WERI-Rb-1 (cell line): Measurements from ENCODE around the gene CELA3A.
"Not testable (repeated sequence)": the region's sequence is repeated elsewhere in the genome, so short reads cannot be mapped to it uniquely, and the experiment has no call there.

Experiments
- DNase-seq: peaks from one replicate; pipeline ENCODE4 v3.0.0-alpha.2; 2020
- H3K27ac ChIP-seq: fragments of 250-450 bp; sonication (Bioruptor Pico); 2 replicates; pipeline ENCODE4 v1.5.1; 2020; ENCODE audit warnings: mild to moderate bottlenecking, moderate library complexity
- H3K27me3 ChIP-seq: fragments of 250-450 bp; sonication (Bioruptor Pico); 2 replicates; pipeline ENCODE4 v1.5.1; 2021; ENCODE audit warnings: mild to moderate bottlenecking, low read depth, moderate library complexity; ENCODE audit not compliant: insufficient read depth, severe bottlenecking
- H3K36me3 ChIP-seq: fragments of 250-450 bp; sonication (Bioruptor Pico); 2 replicates; pipeline ENCODE4 v1.5.1; 2020; ENCODE audit warnings: mild to moderate bottlenecking, moderate library complexity
- H3K4me3 ChIP-seq: 2 replicates; pipeline ENCODE4 v1.5.1; 2011; ENCODE audit warnings: low read depth, mild to moderate bottlenecking, control low read depth, low read length
- H3K9me3 ChIP-seq: fragments of 250-450 bp; sonication (Bioruptor Pico); 2 replicates; pipeline ENCODE4 v1.5.1; 2021; ENCODE audit warnings: mild to moderate bottlenecking, moderate library complexity; ENCODE audit not compliant: severe bottlenecking
- TF ChIP-seq, protein P1 (sequence below): IDR thresholded peaks from 2 replicates; pipeline ENCODE4 v1.5.1; 2011; ENCODE audit warnings: low read depth, mild to moderate bottlenecking, control low read depth, inconsistent platforms, low read length

Gene CELA3A

DNA sequence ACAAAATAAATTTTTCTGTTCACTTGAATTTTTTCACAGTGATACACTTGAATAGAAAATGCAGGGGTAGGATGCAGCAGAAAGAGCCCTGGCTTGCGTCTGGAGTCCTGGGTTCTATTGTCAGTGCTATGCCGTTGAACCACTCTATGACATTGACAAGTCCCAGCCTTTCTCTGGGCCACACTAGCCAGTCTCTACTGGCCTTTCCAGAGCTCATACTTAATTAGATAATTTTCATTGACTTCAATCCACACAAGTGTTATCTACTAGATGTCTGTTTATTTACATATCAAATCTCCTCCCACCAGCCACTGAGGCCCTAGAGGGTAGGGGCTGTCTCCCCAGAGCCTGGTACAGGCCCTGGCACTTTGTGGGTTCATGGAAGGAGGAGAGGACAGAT is 40.1 kb upstream of the CELA3A start:
- TF ChIP-seq, protein P1, sequence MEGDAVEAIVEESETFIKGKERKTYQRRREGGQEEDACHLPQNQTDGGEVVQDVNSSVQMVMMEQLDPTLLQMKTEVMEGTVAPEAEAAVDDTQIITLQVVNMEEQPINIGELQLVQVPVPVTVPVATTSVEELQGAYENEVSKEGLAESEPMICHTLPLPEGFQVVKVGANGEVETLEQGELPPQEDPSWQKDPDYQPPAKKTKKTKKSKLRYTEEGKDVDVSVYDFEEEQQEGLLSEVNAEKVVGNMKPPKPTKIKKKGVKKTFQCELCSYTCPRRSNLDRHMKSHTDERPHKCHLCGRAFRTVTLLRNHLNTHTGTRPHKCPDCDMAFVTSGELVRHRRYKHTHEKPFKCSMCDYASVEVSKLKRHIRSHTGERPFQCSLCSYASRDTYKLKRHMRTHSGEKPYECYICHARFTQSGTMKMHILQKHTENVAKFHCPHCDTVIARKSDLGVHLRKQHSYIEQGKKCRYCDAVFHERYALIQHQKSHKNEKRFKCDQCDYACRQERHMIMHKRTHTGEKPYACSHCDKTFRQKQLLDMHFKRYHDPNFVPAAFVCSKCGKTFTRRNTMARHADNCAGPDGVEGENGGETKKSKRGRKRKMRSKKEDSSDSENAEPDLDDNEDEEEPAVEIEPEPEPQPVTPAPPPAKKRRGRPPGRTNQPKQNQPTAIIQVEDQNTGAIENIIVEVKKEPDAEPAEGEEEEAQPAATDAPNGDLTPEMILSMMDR, result no peak
- no peaks in the 10 kb centered on the region for H3K9me3 ChIP-seq
- no peaks in the 10 kb centered on the region for H3K36me3 ChIP-seq
- no peak for DNase-seq
- no peaks in the 10 kb centered on the region for H3K27me3 ChIP-seq
- no peak overlapping the region for H3K4me3 ChIP-seq
- no peak overlapping the region for H3K27ac ChIP-seq

DNA sequence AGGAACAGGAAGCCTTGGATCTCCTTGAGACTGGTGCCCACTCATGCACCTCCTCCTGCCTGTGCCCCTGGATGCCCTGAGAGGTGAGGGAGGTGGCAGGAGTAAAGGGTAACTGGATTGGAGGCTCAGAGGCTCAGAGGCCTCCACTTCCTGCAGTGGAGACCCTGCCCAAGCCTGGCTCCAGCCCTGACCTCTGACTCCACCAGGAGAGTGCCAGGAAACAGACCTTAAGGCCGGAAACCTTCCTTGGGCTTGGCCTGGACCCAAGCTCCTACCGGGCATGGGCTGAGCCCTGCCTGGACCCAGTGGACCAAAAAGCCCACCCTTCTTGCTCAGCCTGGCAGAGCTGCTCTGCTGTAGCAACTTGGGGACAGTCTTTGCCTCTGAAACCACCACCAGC is 39.7 kb upstream of the CELA3A start:
- no peaks in the 10 kb centered on the region for H3K9me3 ChIP-seq
- no peaks in the 10 kb centered on the region for H3K36me3 ChIP-seq
- TF ChIP-seq, protein P1, result no peak
- no peak for DNase-seq
- no peaks in the 10 kb centered on the region for H3K27me3 ChIP-seq
- H3K27ac ChIP-seq, result no peak overlapping the region
- H3K4me3 ChIP-seq, result no peak overlapping the region

DNA sequence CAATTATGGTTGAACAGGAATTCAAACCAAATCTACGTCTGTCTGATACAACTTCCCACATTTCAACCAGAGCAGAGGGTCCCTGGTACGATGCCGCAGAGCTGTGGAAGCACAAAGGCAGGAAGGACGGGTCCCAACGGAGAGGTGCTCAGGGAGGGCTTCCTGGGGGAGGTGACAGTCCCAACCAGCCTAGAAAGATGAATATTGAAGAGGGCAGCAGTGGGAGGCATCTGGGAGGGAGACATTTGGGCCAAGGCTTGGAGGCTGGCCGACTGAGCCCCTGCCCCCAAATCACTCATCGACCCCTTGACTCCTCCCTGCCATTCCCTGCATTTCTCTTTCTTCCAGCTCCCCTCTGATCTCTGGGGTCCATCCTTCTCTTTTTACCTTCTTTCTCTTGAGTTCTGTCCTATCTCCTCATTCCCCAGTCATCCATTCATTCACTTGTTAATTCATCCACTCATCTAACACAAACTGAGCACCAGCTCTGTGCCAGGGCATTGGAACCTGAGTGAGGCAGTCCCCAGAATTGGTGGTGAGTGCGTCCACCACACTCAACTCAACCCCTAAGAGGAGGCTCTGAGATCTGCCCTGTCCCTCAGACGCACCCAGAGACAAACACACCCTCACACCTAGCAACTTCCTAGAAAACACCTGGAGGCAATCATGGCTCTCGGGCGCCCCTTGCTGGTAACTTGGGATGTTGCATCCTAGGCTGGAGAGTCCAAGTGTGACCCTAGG is 37.8 kb upstream of the CELA3A start:
- TF ChIP-seq, protein P1, result peak; percentile 92
- DNase-seq, result peak; percentile 78
- H3K36me3 ChIP-seq, result no peaks in the 10 kb centered on the region
- no peaks in the 10 kb centered on the region for H3K9me3 ChIP-seq
- no peak overlapping the region for H3K4me3 ChIP-seq
- no peak overlapping the region for H3K27ac ChIP-seq
- H3K27me3 ChIP-seq, result no peaks in the 10 kb centered on the region

DNA sequence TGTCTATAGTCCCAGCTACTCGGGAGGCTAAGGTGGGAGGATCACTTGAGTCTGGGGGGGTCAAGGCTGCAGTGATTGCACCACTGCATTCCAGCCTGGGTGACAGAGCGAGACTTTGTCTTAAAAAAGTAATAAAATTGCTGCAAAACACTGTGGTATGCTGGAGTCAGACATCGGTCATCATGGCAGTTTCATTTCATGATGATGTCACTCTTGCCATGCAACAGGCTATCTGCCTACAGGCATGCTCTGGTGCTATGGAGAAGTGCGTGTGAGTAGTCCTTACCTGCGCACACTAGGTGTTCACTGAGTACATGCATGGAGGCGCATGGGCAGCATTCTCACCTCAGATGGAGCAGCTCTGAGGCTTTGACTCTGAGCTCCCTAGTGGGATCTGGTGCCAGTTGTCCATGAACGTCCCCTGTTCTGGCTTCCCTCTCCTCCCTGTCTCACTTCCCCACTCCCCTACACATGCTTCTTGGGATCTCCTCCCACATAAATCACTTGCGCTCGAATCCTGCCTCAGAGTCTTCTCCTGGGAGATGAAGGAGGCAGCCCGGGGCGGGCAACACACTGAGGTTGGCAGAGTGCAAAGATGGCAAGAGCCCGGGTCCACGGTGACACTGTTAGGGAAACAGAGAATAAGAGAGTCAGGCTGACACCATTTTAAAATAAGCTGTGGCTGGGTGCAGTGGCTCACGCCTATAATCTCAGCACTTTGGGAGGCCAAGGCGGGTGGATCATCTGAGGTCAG is 35.0 kb upstream of the CELA3A start:
- H3K4me3 ChIP-seq, result no peak overlapping the region
- H3K27me3 ChIP-seq, result no peaks in the 10 kb centered on the region
- TF ChIP-seq, protein P1, result no peak
- no peak overlapping the region for H3K27ac ChIP-seq
- H3K36me3 ChIP-seq, result no peaks in the 10 kb centered on the region
- no peak for DNase-seq
- no peaks in the 10 kb centered on the region for H3K9me3 ChIP-seq

DNA sequence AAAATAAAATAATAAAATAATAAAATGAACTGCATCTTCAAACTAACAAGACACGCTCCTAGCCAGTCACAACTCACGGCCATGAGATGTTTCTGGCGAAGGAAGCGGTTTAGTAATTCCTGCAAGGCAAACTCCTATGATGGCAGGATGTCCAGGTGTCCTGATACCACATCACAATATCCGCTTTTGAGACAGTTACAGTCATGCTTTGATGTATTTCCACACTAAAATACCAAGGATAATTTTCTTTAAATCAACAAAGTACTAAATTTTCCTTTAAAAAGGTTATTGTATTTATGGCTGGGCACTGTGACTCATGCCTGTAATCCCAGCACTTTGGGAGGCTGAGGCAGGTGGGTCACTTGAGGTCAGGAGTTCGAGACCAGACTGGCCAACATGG is 34.2 kb upstream of the CELA3A start:
- not testable (repeated sequence) for H3K9me3 ChIP-seq, H3K36me3 ChIP-seq

DNA sequence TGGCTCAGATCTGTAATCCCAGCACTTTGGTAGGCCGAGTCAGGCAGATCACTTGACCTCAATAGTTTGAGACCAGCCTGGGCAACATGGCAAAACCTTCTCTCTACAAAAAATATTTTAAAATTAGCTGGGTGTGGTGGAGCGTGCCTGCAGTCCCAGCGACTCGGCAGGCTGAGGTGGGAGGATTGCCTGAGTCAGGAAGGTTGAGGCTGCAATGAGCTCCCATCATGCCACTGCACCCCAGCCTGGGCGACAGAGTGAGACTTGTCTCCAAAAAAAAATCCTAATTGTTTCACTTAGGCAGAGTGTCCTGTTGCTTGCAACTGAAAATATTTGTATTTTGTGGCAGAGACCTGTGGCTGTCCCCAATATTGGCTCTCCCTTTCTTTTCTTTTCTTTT is 32.4 kb upstream of the CELA3A start:
- not testable (repeated sequence) for DNase-seq, H3K4me3 ChIP-seq, H3K9me3 ChIP-seq, H3K36me3 ChIP-seq, H3K27me3 ChIP-seq, H3K27ac ChIP-seq

More for the DNA sequence above, 34.2 kb upstream of the CELA3A start:
- not testable (repeated sequence) for DNase-seq, H3K27me3 ChIP-seq, H3K4me3 ChIP-seq, H3K27ac ChIP-seq

DNA sequence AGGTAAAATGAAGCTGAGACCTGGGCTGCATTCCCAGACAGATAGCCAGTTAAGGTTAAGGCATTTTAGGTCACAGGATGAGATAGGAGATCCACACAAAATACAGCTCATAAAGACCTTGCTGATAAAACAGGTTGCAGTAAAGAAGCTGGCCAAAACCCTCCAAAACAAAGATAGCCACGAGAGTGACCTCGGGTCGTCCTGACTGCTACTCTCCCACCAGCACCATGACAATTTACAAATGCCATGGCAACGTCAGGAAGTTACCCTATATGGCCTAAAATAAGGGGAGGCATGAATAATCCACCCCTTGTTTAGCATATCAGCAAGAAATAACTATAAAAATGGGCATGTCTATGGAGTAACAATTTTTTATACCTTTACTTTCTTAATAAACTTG is 30.9 kb upstream of the CELA3A start:
- not testable (repeated sequence) for H3K9me3 ChIP-seq, H3K27me3 ChIP-seq, H3K4me3 ChIP-seq, H3K27ac ChIP-seq, H3K36me3 ChIP-seq, DNase-seq

DNA sequence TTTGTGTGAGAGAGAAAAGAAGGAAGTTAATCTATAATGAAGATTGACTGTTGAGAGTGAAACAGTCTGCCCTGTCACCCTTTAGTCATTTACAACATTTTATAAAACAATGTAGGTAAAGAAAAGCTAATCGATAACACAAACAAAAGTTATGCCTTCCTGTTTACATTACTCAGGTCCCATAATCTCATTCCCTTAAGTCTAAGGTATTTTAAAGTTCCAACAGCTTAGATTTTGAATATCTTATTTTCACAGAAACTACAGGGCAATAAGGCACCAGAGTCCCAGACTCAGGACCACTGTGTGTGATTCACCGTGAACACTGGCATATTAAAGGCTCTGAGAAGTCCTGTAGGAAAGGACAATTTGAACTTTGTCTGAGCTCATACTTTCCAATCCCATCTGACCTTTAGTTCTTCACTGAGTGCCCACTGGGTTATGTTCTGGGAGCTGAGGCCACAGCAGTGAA is 28.4 kb upstream of the CELA3A start:
- H3K36me3 ChIP-seq, H3K27me3 ChIP-seq, H3K27ac ChIP-seq, H3K4me3 ChIP-seq, H3K9me3 ChIP-seq, DNase-seq: not testable (repeated sequence)

DNA sequence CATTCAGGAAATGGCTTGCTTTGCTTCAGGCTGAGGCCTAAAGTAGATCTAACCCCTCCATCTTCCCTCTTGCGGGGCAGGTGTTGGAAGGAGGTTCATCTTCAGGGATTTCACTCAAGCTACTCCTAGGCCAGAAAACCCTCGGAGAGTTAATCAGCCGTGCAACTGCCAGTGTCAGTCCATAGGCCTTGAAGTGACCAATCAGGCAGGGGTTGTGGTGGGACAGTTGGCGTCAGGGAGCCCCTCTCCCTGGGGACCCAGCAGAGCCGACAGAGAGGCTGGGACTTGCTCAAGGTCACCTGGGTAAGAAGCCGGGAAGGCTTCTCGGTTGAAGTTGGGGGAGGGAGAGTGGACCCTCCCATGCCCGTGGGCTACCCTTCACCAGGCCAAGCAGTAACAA is 27.5 kb upstream of the CELA3A start:
- H3K27ac ChIP-seq, H3K4me3 ChIP-seq, H3K9me3 ChIP-seq, DNase-seq, H3K27me3 ChIP-seq, H3K36me3 ChIP-seq: not testable (repeated sequence)

DNA sequence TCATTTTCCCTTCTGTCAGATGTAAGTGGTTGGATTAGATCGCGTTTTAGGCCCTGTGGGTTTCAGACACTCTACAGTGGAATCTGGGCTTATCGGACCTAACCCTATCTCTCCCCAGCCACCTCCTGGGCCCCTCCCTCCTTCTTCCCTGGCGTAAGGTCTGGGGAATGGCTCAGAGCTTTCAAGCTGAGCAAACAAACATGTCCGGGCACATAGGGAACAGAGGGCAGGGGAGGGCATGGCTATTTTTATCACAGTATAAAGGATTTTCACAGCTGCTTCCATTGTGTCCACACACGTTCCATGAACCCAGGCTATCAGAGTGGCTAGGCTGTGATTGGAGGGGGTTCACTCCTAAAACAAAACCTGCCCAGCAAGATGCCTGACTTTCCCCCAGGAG is 26.8 kb upstream of the CELA3A start:
- not testable (repeated sequence) for H3K9me3 ChIP-seq, H3K4me3 ChIP-seq, H3K36me3 ChIP-seq, H3K27me3 ChIP-seq
- 0 out of 2 replicates have a peak overlapping the region, but pooled peaks have one; percentile 14 for H3K27ac ChIP-seq
- peak; percentile 62 for DNase-seq
